Loucy (cell line): ENCODE measurements around the gene VAT1L.

Experiments used
- H2AFZ ChIP-seq: fragments of 200-600 bp; sonication (generic); 2 replicates; pipeline ENCODE4 v1.6.0; 2016; ENCODE audit warnings: antibody characterized with exemption, mild to moderate bottlenecking, low read length, moderate library complexity
- H3F3A ChIP-seq: fragments of 200-600 bp; 2 replicates; pipeline ENCODE4 v1.6.0; 2016; ENCODE audit warnings: antibody characterized with exemption, low read depth, mild to moderate bottlenecking
- H3K27me3 ChIP-seq: fragments of 200-600 bp; sonication (generic); 2 replicates; pipeline ENCODE4 v1.6.1; 2014; ENCODE audit warnings: low read length, mild to moderate bottlenecking; ENCODE audit not compliant: insufficient read depth, poor library complexity, severe bottlenecking
- H3K36me3 ChIP-seq: fragments of 200-600 bp; sonication (generic); 2 replicates; pipeline ENCODE4 v1.6.1; 2016; ENCODE audit warnings: low read length; ENCODE audit not compliant: insufficient read depth
- H3K4me1 ChIP-seq: fragments of 200-600 bp; sonication (generic); 2 replicates; pipeline ENCODE4 v1.5.1; 2014; ENCODE audit warnings: low read length, mild to moderate bottlenecking; ENCODE audit not compliant: insufficient read depth, poor library complexity, severe bottlenecking
- H3K4me2 ChIP-seq: fragments of 200-600 bp; sonication (generic); 2 replicates; pipeline ENCODE4 v1.6.0; 2014; ENCODE audit warnings: antibody characterized with exemption, low read length, low read depth, mild to moderate bottlenecking; ENCODE audit not compliant: poor library complexity, severe bottlenecking
- H3K4me3 ChIP-seq: fragments of 200-600 bp; sonication (generic); 2 replicates; pipeline ENCODE4 v1.5.1; 2014; ENCODE audit warnings: low read length, mild to moderate bottlenecking, mixed read lengths; ENCODE audit not compliant: poor library complexity, severe bottlenecking
- H3K79me2 ChIP-seq: fragments of 200-600 bp; sonication (generic); 2 replicates; pipeline ENCODE4 v1.6.1; 2014; ENCODE audit warnings: low read length; ENCODE audit not compliant: insufficient read depth
- H3K9ac ChIP-seq: fragments of 200-600 bp; sonication (generic); 2 replicates; pipeline ENCODE4 v1.6.0; 2014; ENCODE audit warnings: mild to moderate bottlenecking, low read depth, low read length, moderate library complexity; ENCODE audit not compliant: poor library complexity, severe bottlenecking
- H3K9me2 ChIP-seq: fragments of 200-600 bp; sonication (generic); replicated peaks from 2 replicates; pipeline ENCODE4 v1.6.1; 2016; ENCODE audit warnings: low read depth, low read length, mixed read lengths
- H3K9me3 ChIP-seq: fragments of 200-600 bp; sonication (generic); 2 replicates; pipeline ENCODE4 v1.6.1; 2014; ENCODE audit warnings: mild to moderate bottlenecking, antibody characterized with exemption, low read length, low read depth; ENCODE audit not compliant: insufficient read depth
- H4K20me1 ChIP-seq: fragments of 200-600 bp; sonication (generic); 2 replicates; pipeline ENCODE4 v1.6.0; 2014; ENCODE audit warnings: antibody characterized with exemption, low read length, mild to moderate bottlenecking; ENCODE audit not compliant: insufficient read depth, poor library complexity, severe bottlenecking
- EZH2phosphoT487 ChIP-seq: fragments of 200-600 bp; IDR thresholded peaks from 2 replicates; pipeline ENCODE4 v1.6.1; 2018; ENCODE audit warnings: antibody characterized with exemption, mild to moderate bottlenecking, moderate library complexity, borderline replicate concordance
- TF ChIP-seq, protein P1 (sequence below): fragments of 200-600 bp; sonication (generic); conservative IDR thresholded peaks from 2 replicates; pipeline ENCODE4 v1.5.1; 2014; ENCODE audit warnings: mild to moderate bottlenecking, antibody characterized with exemption, low read length

Gene VAT1L

DNA sequence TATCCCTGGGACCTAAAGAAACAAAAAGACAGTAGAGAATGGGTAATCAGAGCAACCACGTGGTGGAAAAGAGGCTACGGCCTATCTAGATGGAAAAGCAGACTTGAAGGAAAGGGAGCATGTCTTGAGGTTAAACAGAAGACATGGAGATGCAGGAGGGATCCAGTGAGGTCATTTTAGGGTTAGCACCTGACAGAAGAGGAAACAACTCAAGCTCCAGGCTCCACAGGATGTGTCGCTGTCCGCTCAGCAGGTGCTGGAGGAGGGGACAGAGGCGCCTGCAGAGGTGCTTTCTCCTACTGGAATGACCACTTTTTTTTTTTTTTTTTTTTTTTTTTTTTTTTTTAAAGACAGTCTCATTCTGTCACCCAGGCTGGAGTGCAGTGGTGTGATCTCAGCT, 186.5 kb downstream of the VAT1L start:
- Histone ChIP-seq H3K9me2 (no peaks in the 10 kb centered on the region), H4K20me1 (no peaks in the 10 kb centered on the region), H3K27me3 (no peaks in the 10 kb centered on the region), H3K4me2 (no peak overlapping the region), H3K79me2 (no peaks in the 10 kb centered on the region), H3K4me3 (no peak overlapping the region), H3F3A (no peaks in the 10 kb centered on the region), H3K4me1 (no peaks in the 10 kb centered on the region), H3K9ac (no peak overlapping the region), H2AFZ (no peak overlapping the region), H3K36me3 (no peaks in the 10 kb centered on the region), H3K9me3 (no peaks in the 10 kb centered on the region)
- TF ChIP-seq, protein P1, sequence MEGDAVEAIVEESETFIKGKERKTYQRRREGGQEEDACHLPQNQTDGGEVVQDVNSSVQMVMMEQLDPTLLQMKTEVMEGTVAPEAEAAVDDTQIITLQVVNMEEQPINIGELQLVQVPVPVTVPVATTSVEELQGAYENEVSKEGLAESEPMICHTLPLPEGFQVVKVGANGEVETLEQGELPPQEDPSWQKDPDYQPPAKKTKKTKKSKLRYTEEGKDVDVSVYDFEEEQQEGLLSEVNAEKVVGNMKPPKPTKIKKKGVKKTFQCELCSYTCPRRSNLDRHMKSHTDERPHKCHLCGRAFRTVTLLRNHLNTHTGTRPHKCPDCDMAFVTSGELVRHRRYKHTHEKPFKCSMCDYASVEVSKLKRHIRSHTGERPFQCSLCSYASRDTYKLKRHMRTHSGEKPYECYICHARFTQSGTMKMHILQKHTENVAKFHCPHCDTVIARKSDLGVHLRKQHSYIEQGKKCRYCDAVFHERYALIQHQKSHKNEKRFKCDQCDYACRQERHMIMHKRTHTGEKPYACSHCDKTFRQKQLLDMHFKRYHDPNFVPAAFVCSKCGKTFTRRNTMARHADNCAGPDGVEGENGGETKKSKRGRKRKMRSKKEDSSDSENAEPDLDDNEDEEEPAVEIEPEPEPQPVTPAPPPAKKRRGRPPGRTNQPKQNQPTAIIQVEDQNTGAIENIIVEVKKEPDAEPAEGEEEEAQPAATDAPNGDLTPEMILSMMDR, result no peak
- no peak for TF ChIP-seq EZH2phosphoT487

DNA sequence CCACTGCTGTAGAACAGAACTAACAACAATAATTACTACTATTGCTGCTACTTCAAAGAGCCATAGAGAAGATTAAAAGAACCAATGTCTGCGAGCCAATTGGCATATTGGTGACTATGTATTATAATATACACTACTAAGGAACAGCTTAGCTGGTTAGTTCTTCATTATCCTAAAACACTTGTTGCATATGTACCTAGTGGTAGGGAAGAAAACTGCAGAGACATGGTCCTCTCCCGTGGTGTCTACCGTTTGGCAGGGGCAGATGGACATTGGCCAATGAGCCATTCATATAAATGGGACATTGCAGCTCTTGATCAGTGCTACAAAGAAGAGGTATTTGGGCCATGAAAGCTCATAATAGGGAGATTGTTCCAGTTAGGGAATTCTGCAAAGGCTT, 187.6 kb downstream of the VAT1L start:
- Histone ChIP-seq H3K4me2 (no peak overlapping the region), H3K4me1 (no peaks in the 10 kb centered on the region), H3F3A (no peaks in the 10 kb centered on the region), H3K36me3 (no peaks in the 10 kb centered on the region), H3K79me2 (no peaks in the 10 kb centered on the region), H3K9me2 (no peaks in the 10 kb centered on the region), H2AFZ (no peak overlapping the region), H3K9me3 (no peaks in the 10 kb centered on the region), H3K4me3 (no peak overlapping the region), H3K9ac (no peak overlapping the region), H3K27me3 (no peaks in the 10 kb centered on the region), H4K20me1 (no peaks in the 10 kb centered on the region)
- TF ChIP-seq EZH2phosphoT487, result no peak
- TF ChIP-seq, protein P1, result no peak

DNA sequence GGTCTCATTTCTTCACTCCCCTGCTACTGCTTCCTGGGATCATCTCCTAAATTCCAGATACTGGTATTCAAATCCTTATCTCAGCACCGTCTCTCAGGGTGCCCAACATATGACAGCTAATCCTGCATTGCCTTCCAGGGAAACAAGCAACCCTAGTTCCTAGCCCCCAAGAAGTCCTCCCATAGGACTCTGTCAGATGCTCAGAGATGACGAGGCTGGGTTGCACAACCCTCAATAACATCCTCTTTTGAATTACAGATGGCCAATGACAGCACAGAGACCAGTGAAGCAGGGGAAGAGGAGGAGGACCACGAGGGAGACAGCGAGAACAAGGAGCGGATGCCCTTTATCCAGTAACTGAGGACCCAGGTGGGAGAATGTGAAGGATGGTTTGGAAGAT, 189.0 kb downstream of the VAT1L start:
- TF ChIP-seq, protein P1, result no peak
- no peak for TF ChIP-seq EZH2phosphoT487
- Histone ChIP-seq H3K27me3 (no peaks in the 10 kb centered on the region), H2AFZ (no peak overlapping the region), H3K79me2 (no peaks in the 10 kb centered on the region), H3K4me2 (no peak overlapping the region), H3K9me3 (no peaks in the 10 kb centered on the region), H3K4me1 (no peaks in the 10 kb centered on the region), H3K9me2 (no peaks in the 10 kb centered on the region), H3K4me3 (no peak overlapping the region), H3K36me3 (no peaks in the 10 kb centered on the region), H3F3A (no peaks in the 10 kb centered on the region), H4K20me1 (no peaks in the 10 kb centered on the region), H3K9ac (no peak overlapping the region)
